Measurements from ENCODE around the gene ACADS. TPM values are rescaled to one million over a fixed set of nuclear protein-coding genes. Genes with fewer than 3 reads are reported as not detected.

Gene ACADS
- total and polyA plus RNA-seq, 11 donors: 56.7 to 213 (median 78.8) TPM

DNA sequence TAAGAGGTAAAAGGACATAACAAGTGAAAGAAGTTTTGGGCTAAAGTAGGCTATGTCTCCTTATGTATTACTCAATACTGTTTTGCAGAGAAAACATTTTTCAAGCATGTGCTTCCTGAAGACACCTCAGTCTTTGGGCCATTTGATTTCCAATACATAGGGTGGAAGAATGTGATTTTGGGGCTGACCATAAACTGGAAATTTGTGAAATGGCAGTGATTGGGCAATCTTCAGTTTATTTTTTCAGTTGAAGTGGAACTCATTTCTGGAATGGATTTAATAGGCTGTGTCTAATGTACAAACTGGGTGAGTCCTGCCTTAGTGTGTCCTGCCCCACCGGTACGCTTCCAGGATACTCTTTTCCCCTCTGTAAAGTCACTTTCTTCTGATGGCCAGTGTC is 2.8 kb upstream of the ACADS start:
- peaks cover 0 to 47% (median 15%) of the 10 kb centered on the region in 12 donors for H3K4me1 ChIP-seq
- H3K4me3 ChIP-seq: no peak overlapping the region
- no peaks in the 10 kb centered on the region for H3K27me3 ChIP-seq
- no peak for ATAC-seq
- H3K9me3 ChIP-seq: no peaks in the 10 kb centered on the region
- intact Hi-C loops (cut with DNase I): loop anchor here in 3 of 10 donors (10.0 kb wide), 1 partner anchor 182 kb away; the partner anchor contains the start of gene SPPL3 (in 3 of the 3)
- H3K27ac ChIP-seq: no peak overlapping the region
- peaks cover 9 to 75% (median 68%) of the 10 kb centered on the region in 9 donors for H3K36me3 ChIP-seq
- no peak for DNase-seq
- WGBS, 4 donors: 91 to 99% (median 97%) methylated on average over 2 of the region's 2 CpGs
- no peak for TF ChIP-seq POLR2A (IDR thresholded peaks at IDR 0.05)
- TF ChIP-seq, protein P1, sequence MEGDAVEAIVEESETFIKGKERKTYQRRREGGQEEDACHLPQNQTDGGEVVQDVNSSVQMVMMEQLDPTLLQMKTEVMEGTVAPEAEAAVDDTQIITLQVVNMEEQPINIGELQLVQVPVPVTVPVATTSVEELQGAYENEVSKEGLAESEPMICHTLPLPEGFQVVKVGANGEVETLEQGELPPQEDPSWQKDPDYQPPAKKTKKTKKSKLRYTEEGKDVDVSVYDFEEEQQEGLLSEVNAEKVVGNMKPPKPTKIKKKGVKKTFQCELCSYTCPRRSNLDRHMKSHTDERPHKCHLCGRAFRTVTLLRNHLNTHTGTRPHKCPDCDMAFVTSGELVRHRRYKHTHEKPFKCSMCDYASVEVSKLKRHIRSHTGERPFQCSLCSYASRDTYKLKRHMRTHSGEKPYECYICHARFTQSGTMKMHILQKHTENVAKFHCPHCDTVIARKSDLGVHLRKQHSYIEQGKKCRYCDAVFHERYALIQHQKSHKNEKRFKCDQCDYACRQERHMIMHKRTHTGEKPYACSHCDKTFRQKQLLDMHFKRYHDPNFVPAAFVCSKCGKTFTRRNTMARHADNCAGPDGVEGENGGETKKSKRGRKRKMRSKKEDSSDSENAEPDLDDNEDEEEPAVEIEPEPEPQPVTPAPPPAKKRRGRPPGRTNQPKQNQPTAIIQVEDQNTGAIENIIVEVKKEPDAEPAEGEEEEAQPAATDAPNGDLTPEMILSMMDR (IDR thresholded peaks at IDR 0.05): no peak

- intact Hi-C loops (cut with DNase I): loop anchor here in 4 of 10 donors (5.0 to 10.0 kb wide), 2 partner anchors 180 to 248 kb away; partner anchors contain the start of gene SPPL3 (in 3 of the 4)
Measured at GRCh38 chr12:120724720-120725119, 906 bp upstream of the ACADS start.

DNA sequence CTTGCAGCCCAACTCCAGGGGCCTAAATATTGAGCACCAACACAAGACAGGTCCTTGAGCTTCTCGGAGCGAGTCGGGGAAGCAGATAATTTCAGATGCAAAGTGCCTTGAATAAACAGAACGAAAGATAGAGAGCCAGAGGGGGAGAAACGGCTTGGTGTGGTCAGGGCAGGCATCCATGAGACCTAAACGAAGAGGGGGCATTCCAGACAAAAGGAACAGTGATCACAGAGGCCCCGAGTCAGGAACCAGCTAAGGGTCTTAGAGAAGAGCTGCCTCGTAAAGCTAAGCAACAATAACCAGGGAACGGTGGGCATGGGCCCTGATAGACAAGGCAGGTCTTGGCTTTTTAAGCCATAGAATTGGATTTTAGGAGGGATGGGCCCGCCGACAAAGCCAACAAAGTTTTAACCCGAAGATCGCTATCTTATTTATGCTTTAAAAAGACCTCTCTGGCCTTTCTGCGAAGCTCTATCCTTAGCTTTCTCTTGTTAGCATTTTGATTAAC is 421 bp upstream of the ACADS start:
- H3K36me3 ChIP-seq: peaks cover 0 to 74% (median 62%) of the 10 kb centered on the region in 9 donors
- no peak for ATAC-seq
- H3K27me3 ChIP-seq: no peaks in the 10 kb centered on the region
- TF ChIP-seq, protein P1 (IDR thresholded peaks at IDR 0.05): no peak
- no peak for TF ChIP-seq POLR2A (IDR thresholded peaks at IDR 0.05)
- intact Hi-C loops (cut with DNase I): loop anchor here in 4 of 10 donors (5.0 to 10.0 kb wide), 2 partner anchors 180 to 247 kb away; partner anchors contain the start of gene SPPL3 (in 3 of the 4)
- 24 to 28% (median 27%) methylated on average over 14 of the region's 14 CpGs for WGBS, 4 donors
- H3K4me1 ChIP-seq: peaks cover 0 to 35% (median 15%) of the 10 kb centered on the region in 12 donors
- no peaks in the 10 kb centered on the region for H3K9me3 ChIP-seq
- peak overlapping the region; percentile 59 to 93 (median 82) for H3K4me3 ChIP-seq
- peak overlapping the region in 10 of 12 donors; percentile 81 to 90 (median 86) for H3K27ac ChIP-seq
- DNase-seq: no peak

More at GRCh38 chr12:120724720-120725119, 906 bp upstream of the ACADS start:
- no peak for TF ChIP-seq POLR2A (IDR thresholded peaks at IDR 0.05)
- TF ChIP-seq, protein P1 (IDR thresholded peaks at IDR 0.05): no peak
- H3K27ac ChIP-seq: peak overlapping the region in 1 of 12 donors; percentile 82
- WGBS, 4 donors: 66 to 70% (median 67%) methylated on average over 5 of the region's 5 CpGs
- H3K4me1 ChIP-seq: peaks cover 0 to 40% (median 15%) of the 10 kb centered on the region in 12 donors
- peaks cover 4 to 74% (median 62%) of the 10 kb centered on the region in 9 donors for H3K36me3 ChIP-seq
- ATAC-seq: no peak
- H3K27me3 ChIP-seq: no peaks in the 10 kb centered on the region
- H3K4me3 ChIP-seq: no peak overlapping the region
- H3K9me3 ChIP-seq: no peaks in the 10 kb centered on the region
- DNase-seq: no peak

- peak overlapping the region; percentile 59 to 93 (median 82) for H3K4me3 ChIP-seq
- TF ChIP-seq, protein P1 (IDR thresholded peaks at IDR 0.05): no peak
- no peak for TF ChIP-seq POLR2A (IDR thresholded peaks at IDR 0.05)
- no peak for DNase-seq
- no peaks in the 10 kb centered on the region for H3K9me3 ChIP-seq
- H3K27me3 ChIP-seq: no peaks in the 10 kb centered on the region
- ATAC-seq: no peak
- peaks cover 0 to 24% (median 14%) of the 10 kb centered on the region in 12 donors for H3K4me1 ChIP-seq
- intact Hi-C loops (cut with DNase I): loop anchor here in 5 of 10 donors (1.0 to 10.0 kb wide), 3 partner anchors 178 to 246 kb away; partner anchors contain the start of gene SPPL3 (in 3 of the 5)
- 78 to 82% (median 80%) methylated on average over 9 of the region's 9 CpGs for WGBS, 4 donors
- H3K36me3 ChIP-seq: peaks cover 0 to 74% (median 61%) of the 10 kb centered on the region in 9 donors
- H3K27ac ChIP-seq: peak overlapping the region in 11 of 12 donors; percentile 69 to 90 (median 86)
Measured at GRCh38 chr12:120726510-120726793, 826 bp downstream of the ACADS start.

All from heart left ventricle (tissue), 16 donors.